ENCODE results near the gene TMPRSS9. TPM values are rescaled to one million over a fixed set of nuclear protein-coding genes. Genes with fewer than 3 reads are reported as not detected.
A peak's percentile ranks its signal among the peaks of the same experiment; 100 is the strongest.

Gene TMPRSS9
- total and polyA plus RNA-seq, 2 of the 13 experiments (the other 11 are each of a cell fraction or from before 2014, with no cell fraction given), result 2.5 to 5.2 TPM

DNA sequence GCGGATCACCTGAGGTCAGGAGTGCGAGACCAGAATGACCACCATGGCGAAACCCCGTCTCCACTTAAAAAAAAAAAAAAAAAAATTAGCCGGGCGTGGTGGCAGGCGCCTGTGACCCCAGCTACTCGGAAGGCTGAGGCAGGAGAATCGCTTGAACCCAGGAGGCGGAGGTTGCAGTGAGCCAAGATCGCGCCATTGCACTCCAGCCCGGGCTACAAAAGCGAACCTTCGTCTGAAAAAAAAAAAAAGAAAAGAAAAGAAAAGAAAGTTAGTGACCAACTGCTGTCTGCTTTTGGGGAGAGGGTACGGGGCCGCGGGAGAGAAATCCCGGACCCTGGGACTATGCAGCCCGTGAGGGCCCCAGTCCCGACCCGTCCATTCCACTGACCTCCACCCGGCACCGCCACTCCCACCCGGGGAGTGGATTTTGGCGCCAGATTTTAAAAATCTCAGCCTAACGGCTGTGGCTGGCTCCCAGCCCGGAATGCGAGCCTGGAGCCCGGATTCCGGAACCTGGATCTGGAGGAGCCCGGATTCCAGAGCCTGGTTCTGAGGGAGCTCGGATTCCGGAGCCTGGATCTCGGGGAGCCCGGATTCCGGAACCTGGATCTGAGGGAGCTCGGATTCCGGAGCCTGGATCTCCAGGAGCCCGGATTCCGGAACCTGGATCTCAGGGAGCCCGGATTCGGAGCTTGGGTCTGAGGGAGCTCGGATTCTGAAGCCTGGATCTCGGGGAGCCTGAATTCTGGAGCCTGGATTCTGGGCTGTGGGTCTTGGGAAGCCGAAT lies 102.8 kb downstream of the TMPRSS9 start (continued):
- peak; percentile 84; the same call in 1 of the 2 replicates for TF ChIP-seq PRMT3 (CRISPR knock-in tag; IDR thresholded peaks at IDR 0.05; ENCODE audit: borderline replicate concordance, low read depth)
- TF ChIP-seq CC2D1A (CRISPR knock-in tag; IDR thresholded peaks at IDR 0.05), result 0 out of 2 replicates have a peak, but pooled peaks have one; percentile 31
- TF ChIP-seq, protein P1, sequence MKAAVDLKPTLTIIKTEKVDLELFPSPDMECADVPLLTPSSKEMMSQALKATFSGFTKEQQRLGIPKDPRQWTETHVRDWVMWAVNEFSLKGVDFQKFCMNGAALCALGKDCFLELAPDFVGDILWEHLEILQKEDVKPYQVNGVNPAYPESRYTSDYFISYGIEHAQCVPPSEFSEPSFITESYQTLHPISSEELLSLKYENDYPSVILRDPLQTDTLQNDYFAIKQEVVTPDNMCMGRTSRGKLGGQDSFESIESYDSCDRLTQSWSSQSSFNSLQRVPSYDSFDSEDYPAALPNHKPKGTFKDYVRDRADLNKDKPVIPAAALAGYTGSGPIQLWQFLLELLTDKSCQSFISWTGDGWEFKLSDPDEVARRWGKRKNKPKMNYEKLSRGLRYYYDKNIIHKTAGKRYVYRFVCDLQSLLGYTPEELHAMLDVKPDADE (CRISPR knock-in tag; IDR thresholded peaks at IDR 0.05), result no peak
- peak; percentile 51; the same call in 1 of the 2 replicates for TF ChIP-seq HMG20A (CRISPR knock-in tag; IDR thresholded peaks at IDR 0.05; ENCODE audit: borderline replicate concordance)
- TF ChIP-seq ATF1 (CRISPR knock-in tag; IDR thresholded peaks at IDR 0.05), result peak; percentile 63; the same call in 1 of the 2 replicates
- peak; percentile 53; the same call in 1 of the 2 replicates for TF ChIP-seq GZF1 (CRISPR knock-in tag; IDR thresholded peaks at IDR 0.05)
- TF ChIP-seq ATM (IDR thresholded peaks at IDR 0.05; ENCODE audit: borderline replicate concordance), result no peak
- TF ChIP-seq ZNF17 (CRISPR knock-in tag; IDR thresholded peaks at IDR 0.05), result no peak
- no peak for TF ChIP-seq HDAC6 (IDR thresholded peaks at IDR 0.05; ENCODE audit: low read depth, low read length)
- peak; percentile 71; the same call in 1 of the 2 replicates for TF ChIP-seq ZNF333 (CRISPR knock-in tag; IDR thresholded peaks at IDR 0.05; ENCODE audit: borderline replicate concordance)
- TF ChIP-seq WIZ (CRISPR knock-in tag; IDR thresholded peaks at IDR 0.05), result no peak
- TF ChIP-seq ZNF768 (CRISPR knock-in tag; IDR thresholded peaks at IDR 0.05), result peak; percentile 66; the same call in 1 of the 2 replicates
- TF ChIP-seq ZNF83 (CRISPR knock-in tag; IDR thresholded peaks at IDR 0.05; ENCODE audit: borderline replicate concordance), result 0 out of 2 replicates have a peak, but pooled peaks have one; percentile 48
- TF ChIP-seq SIN3A (IDR thresholded peaks at IDR 0.05; ENCODE audit: borderline replicate concordance, low read depth, low read length), result no peak; the same call in 1 of the 2 replicates
- peak; percentile 76; the same call in 1 of the 2 replicates for TF ChIP-seq ZNF441 (CRISPR knock-in tag; IDR thresholded peaks at IDR 0.05; ENCODE audit: borderline replicate concordance)
- no peak for TF ChIP-seq ZNF570 (CRISPR knock-in tag; IDR thresholded peaks at IDR 0.05; ENCODE audit: borderline replicate concordance)
- peak; percentile 90 for TF ChIP-seq ETV5 (CRISPR knock-in tag; IDR thresholded peaks at IDR 0.05; ENCODE audit: borderline replicate concordance)
- peak; percentile 81 for TF ChIP-seq GATAD2A (CRISPR knock-in tag; IDR thresholded peaks at IDR 0.05)
- no peak for TF ChIP-seq TAF1 (CRISPR knock-in tag; IDR thresholded peaks at IDR 0.05)
- 0 out of 2 replicates have a peak, but pooled peaks have one; percentile 75 for TF ChIP-seq ZNF468 (CRISPR knock-in tag; IDR thresholded peaks at IDR 0.05)
- TF ChIP-seq, protein P2, sequence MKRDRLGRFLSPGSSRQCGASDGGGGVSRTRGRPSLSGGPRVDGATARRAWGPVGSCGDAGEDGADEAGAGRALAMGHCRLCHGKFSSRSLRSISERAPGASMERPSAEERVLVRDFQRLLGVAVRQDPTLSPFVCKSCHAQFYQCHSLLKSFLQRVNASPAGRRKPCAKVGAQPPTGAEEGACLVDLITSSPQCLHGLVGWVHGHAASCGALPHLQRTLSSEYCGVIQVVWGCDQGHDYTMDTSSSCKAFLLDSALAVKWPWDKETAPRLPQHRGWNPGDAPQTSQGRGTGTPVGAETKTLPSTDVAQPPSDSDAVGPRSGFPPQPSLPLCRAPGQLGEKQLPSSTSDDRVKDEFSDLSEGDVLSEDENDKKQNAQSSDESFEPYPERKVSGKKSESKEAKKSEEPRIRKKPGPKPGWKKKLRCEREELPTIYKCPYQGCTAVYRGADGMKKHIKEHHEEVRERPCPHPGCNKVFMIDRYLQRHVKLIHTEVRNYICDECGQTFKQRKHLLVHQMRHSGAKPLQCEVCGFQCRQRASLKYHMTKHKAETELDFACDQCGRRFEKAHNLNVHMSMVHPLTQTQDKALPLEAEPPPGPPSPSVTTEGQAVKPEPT (CRISPR knock-in tag; IDR thresholded peaks at IDR 0.05; ENCODE audit: low read depth), result no peak
- TF ChIP-seq RBFOX2 (IDR thresholded peaks at IDR 0.05; ENCODE audit: low read depth, low read length), result no peak
- TF ChIP-seq DPF2 (CRISPR knock-in tag; IDR thresholded peaks at IDR 0.05; ENCODE audit: borderline replicate concordance, low read depth), result no peak
- TF ChIP-seq PCBP2 (optimal IDR thresholded peaks at IDR 0.05; ENCODE audit: low read depth, low read length, poor library complexity, severe bottlenecking), result peak; percentile 78
- 0 out of 2 replicates have a peak, but pooled peaks have one; percentile 22 for TF ChIP-seq ZNF850 (CRISPR knock-in tag; conservative IDR thresholded peaks at IDR 0.05)
- TF ChIP-seq, protein P3, sequence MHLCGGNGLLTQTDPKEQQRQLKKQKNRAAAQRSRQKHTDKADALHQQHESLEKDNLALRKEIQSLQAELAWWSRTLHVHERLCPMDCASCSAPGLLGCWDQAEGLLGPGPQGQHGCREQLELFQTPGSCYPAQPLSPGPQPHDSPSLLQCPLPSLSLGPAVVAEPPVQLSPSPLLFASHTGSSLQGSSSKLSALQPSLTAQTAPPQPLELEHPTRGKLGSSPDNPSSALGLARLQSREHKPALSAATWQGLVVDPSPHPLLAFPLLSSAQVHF (CRISPR knock-in tag; IDR thresholded peaks at IDR 0.05), result peak; percentile 83; the same call in 1 of the 2 replicates
- TF ChIP-seq NONO (IDR thresholded peaks at IDR 0.05), result 0 out of 2 replicates have a peak, but pooled peaks have one; percentile 68
- TF ChIP-seq NONO (CRISPR knock-in tag; conservative IDR thresholded peaks at IDR 0.05), result peak; percentile 87
